Renal cortical epithelial cell (primary cell): ENCODE data around the gene CABP7. TPM values are rescaled to one million over a fixed set of nuclear protein-coding genes. Genes with fewer than 3 reads are reported as not detected.
"Not testable (repeated sequence)": the region's sequence is repeated elsewhere in the genome, so short reads cannot be mapped to it uniquely, and the experiment has no call there.

ENCODE experiments used
- DNase-seq: peaks from one replicate; pipeline ENCODE4 v3.0.0-alpha.2; 2011; ENCODE audit warnings: low read depth
- total RNA-seq: library from RNA; depleted of rRNA; stranded (reverse); fragments of >200 nt; gene quantifications from 2 replicates; pipeline ENCODE4 v1.2.3, GENCODE V29; 2014

Gene CABP7
- total RNA-seq, 1 donor from 2014 or later = 0.10 TPM

GRCh38 chr22:29748248-29748893 is 28.6 kb downstream of the CABP7 start:
- no peak for DNase-seq

- no peak for DNase-seq
Measured at GRCh38 chr22:29750029-29750428, 30.2 kb downstream of the CABP7 start.

DNA sequence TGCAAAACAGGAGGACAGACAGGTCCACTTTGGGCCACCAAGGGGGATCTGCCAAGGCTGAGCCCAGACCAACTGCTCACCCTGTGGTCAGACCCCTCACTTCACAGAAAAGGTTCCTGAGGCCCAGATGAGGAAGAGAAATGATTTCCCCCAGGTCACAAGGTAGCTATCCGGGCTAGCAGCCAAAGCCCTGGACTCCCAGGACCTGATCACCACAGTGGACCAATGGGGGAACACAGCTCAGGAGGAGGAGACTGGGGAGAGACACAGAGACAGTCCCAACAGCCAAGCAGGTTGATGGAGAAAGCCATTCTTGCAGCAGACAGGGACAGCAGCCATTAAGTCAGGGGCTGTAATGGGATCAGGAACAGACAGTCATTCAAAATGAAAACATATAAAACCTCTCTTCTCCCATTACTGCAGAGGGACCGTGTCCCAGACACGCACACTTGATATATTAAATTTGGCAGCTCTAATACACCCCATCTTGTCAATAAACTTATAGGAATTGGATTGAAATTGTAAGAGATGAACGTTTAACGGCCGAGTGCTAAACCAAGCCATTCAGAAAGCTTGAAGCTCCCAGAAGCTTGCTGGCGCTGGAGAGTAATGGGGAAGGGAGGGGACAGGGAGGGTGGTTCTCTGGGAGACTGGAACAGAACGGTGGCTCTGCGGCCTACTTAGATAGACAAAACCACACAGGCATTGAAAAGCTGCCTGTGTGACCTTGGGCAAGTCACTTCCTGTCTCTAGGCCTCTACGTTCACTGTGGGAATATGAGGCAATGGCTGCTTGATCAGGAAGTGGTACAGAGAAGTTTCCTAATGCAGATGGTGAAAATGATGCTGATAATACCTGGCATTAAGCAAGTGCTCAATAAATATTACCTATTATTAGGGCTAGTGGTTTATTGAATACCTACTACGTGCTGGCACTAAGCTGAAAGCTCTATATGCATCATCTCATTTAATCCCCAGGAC is 31.0 kb downstream of the CABP7 start:
- DNase-seq = peak; percentile 15

DNA sequence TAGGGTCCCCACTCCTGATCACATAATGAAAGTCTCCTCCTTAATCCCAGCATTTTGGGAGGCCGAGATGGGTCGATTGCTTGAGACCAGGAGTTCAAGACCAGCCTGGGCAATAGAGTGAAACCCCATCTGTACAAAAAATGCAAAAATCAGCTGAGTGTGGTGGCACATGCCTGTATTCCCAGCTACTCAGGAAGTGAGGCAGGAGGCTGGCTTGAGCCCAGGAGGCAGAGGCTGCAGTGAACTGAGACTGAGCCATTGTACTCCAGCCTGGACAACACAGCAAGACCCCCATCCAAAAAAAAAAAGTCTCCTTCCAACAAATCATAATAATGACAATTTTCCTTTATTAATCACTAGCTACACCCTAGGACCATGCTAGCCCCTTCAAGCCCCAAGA is 31.9 kb downstream of the CABP7 start:
- no peak for DNase-seq

DNA sequence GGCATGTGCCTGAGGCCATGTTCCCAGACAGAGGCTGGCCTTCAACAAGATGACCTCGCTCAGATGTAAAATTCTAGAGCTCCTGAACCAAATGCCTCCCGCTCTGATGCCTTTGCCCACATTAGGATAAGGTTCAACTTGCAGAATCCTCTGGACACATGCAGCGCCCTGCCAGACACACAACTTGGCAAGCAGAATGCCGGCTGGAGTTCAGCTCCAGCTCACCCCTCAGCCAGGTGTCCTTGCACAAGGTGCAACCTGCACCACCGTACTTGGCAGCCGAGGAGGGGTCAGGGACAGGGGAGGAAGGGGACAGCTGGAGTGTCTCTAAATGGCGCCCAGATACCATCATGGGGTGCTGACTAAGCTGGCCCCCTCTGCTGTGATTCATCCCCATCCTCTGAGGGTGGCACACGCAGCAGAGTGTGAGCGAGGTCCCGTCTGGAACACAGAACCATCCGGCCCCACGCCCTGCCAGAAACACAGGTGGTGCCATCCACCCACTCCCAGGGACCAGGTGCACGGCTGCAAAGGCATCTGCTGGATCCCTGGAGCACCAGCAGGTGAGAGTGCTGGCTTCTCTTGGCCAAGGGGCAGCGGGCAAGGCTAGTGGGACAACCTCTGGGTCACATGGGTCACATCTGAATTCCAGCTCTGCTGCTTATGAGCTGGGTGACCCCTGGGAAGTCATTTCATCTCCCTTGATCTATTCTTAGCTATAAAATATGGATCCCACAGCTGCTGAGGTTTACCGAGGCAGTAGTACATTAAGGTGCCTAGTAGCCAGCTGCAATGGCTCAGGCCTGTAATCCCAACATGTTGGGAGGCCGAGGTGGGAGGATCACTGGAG is 34.2 kb downstream of the CABP7 start:
- no peak for DNase-seq

DNA sequence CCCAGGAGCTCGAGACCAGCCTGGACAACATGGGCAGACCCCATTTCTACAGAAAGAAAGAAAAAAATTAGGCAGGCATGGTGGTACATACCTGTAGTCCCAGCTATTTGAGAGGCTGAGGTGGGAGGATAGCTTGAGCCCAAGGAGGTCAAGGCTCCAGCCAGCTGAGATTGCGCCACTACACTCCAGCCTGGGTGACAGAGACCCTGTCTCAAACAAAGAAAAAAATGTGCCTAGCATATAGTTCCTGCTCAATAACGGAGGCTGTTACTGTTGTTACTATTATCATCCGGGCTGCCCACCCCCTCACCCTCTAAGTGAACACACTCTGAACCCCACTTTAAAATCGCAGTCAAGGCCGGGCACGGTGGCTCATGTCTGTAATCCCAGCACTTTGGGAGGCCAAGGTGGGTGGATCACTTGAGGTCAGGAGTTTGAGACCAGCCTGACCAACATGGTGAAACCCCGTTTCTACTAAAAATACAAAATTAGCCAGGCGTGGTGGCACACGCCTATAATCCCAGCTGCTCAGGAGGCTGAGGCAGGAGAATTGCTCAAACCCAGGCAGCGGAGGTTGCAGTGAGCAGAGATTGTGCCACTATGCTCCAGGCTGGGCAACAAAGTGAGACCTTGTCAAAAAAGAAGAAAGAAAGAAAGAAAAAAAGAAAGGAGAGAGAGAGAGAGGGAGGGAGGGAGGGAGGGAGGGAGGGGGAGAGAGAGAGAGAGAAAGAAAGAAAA is 35.0 kb downstream of the CABP7 start:
- DNase-seq = not testable (repeated sequence)

GRCh38 chr22:29755889-29756288 is 36.1 kb downstream of the CABP7 start:
- DNase-seq = no peak

DNA sequence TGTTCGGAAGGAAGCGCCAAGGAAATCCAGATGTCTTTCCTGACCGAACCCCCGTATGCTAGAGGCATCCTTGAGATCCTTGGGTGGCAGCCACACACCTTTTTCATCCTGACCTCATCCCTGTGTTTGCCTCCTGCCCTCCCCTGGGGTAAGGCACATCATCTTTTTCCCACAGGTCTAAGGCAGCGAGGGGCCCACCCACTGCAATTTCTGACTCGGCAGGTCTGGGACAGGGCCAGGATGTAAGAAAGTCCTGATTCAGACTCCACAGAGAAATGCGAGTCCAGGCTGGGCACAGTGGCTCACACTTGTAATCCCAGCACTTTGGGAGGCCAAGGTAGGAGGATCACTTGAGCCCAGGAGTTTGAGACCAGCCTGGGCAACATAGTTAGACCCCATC is 36.5 kb downstream of the CABP7 start:
- no peak for DNase-seq

DNA sequence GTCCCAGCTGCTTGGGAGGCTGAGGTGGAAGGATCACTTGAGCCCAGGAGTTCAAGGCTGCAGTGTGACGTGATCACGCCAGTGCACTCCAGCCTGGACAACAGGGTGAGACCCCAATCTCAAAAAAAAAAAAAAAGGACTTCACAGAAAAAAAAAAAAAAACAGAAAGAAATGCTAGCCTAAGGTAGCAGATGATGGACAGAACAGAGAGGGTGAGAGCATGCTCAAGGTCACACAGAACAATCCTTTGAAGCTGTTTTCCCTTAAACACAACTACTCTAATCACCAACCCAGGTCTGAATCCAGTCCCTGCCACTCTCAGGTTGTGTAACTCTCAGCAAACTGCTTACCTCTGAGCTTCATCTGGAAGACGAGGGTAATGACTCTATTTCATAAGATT is 37.3 kb downstream of the CABP7 start:
- DNase-seq = no peak

DNA sequence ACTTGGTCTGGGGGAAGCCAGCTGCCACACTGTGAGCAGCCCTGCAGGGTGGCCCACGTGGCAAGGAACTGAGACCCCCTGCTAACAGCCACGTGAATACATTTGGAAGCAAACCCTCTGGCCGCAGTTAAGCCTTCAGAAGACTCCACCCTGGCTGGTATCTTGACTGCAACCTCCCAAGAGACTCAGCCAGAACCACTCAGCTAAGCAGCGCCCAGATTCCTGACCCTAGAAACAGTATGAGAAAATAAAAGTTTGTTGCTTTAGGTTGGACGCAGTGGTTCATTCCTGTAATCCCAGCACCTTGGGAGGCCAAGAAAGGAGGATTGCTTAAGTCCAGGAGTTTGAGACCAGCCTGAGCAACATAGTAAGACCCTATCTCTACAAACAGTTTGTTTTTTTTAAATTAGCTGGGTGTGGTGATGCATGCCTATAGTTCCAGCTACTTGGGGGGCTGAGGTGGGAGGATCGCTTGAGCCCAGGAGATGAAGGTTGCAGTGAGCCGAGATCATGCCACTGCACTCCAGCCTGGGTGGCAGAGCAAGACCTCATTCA is 38.3 kb downstream of the CABP7 start:
- no peak for DNase-seq

DNA sequence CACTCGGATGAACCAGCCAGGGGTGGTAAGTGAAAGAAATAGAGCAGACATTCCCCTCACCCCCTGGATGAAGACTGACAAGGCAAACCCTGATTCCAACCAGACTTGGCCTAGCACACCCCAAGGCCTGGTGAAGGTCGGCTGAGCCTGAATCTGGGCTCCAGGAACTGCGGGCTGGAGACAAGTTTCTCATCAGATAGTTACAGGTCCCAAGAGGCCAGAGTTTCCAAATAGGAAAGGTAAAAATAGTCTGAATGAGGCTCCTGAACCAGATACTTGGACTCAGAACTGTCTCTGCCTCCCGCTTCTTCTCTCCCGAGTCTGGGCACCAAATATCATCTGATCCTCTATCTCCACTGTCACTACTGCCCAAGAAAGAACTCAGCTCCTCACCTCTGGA is 39.2 kb downstream of the CABP7 start:
- DNase-seq = no peak

- no peak for DNase-seq
Measured at GRCh38 chr22:29762263-29762662, 42.5 kb downstream of the CABP7 start.

DNA sequence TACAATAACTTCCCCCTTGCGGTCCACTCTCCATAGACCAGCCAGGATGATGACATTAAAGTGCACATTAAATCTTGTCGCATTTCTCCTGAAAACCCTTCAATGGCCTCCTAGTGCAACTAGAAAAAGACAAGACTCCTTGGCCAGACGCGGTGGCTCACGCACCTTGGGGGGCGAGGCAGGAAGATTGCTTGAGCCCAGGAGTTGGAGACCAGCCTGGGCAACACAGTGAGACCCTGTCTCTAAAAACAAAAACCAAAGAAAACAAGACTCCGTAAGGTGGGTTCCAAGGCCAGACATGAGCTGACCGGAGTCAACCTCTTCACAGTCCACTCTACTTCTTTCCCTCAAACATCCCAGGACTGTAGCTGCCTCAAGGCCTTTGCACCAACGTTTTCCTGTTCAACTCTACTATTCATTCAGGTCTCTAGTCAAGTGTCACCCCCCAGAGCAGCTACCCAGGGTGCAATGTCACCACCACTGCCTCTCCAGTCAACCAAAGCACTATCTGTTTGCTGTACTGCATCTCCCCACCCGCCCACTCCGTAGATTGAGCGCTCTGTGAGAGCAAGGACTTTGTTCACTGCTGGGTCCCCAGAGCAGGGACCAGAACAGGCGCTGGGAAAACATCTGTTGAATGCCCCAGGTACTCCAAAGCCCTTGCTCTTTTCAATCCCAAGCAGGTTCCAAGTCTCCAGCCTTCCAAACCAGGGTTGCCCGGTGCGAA is 46.3 kb downstream of the CABP7 start:
- DNase-seq = no peak

DNA sequence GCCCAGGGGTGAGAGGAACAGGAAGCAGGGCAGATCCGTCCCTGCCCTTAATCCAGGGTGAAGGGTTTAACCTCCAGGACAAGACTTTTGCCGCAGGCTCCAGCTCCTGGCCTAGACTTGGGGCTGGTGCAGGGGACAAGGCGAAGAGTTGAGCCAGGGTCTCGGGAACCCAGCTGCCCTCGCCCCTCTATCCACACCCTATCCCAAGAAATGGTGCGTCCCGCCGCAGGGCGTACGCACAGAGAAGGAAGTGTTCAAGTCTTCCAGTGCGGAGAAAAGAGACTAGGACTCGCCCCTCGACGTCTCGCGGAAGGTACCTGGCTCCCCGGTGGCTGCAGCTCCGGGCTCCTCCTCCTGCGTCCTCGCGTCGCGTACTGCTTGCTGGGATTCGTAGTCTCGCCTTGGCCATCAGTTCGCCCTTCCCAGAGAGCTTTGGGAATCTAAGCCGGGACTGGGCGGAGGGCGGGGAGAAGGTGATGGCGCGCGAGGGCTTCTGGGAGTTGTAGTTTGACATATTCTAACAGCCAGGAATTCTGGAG is 46.9 kb downstream of the CABP7 start, which contains the start of gene ZMAT5:
TSS of gene ZMAT5 (minus strand) at position 376 of the 539 bp plus-strand sequence. CDS start 18,463 bp downstream, outside the sequence.
- peak; percentile 95 for DNase-seq

- peak; percentile 86 for DNase-seq
Measured at GRCh38 chr22:29767171-29768051, 47.6 kb downstream of the CABP7 start, which contains the start of gene UQCR10. Gene UQCR10, plus strand, starts transcription at chr22:29767369. Its CDS starts 30 bp downstream, at chr22:29767399.

- no peak for DNase-seq
Measured at GRCh38 chr22:29768052-29768693, 48.4 kb downstream of the CABP7 start.

GRCh38 chr22:29769723-29770321 is 50.0 kb downstream of the CABP7 start:
- DNase-seq = peak; percentile 49

- no peak for DNase-seq
Measured at GRCh38 chr22:29772170-29772641, 52.4 kb downstream of the CABP7 start.
